Liver (tissue), 10 donors: ENCODE measurements around the gene EPB41L4A. TPM values are rescaled to one million over a fixed set of nuclear protein-coding genes. Genes with fewer than 3 reads are reported as not detected.
A peak's percentile ranks its signal among the peaks of the same experiment; 100 is the strongest.

ENCODE experiments used
- DNase-seq: peaks from one replicate; pipeline ENCODE4 v3.0.0-alpha.2; 2017; ENCODE audit warnings: low spot score
- H3K27ac ChIP-seq, 2 donors: one replicate each; pipeline ENCODE4 v1.7.0; 2013; ENCODE audit warnings: inconsistent platforms in 2 of 2, low read length in 2 of 2, control low read depth in 1 of 2, low read depth in 1 of 2, mild to moderate bottlenecking in 1 of 2
- H3K27me3 ChIP-seq, 4 donors: one replicate each; pipeline versions ENCODE4 v1.6.1 to v1.7.0; 2013; ENCODE audit warnings: low read length in 3 of 4, inconsistent platforms in 1 of 4, mild to moderate bottlenecking in 1 of 4, moderate library complexity in 1 of 4; ENCODE audit not compliant: control insufficient read depth in 4 of 4, insufficient read depth in 4 of 4
- H3K36me3 ChIP-seq, 4 donors: one replicate each; pipeline versions ENCODE4 v1.6.1 to v1.7.0; 2013; ENCODE audit warnings: low read length in 3 of 4, mild to moderate bottlenecking in 3 of 4, low read depth in 1 of 4, moderate library complexity in 1 of 4; ENCODE audit not compliant: control insufficient read depth in 4 of 4, insufficient read depth in 3 of 4
- H3K4me1 ChIP-seq, 4 donors: one replicate each; pipeline versions ENCODE4 v1.6.1 to v1.7.0; 2013; ENCODE audit warnings: low read length in 3 of 4, mild to moderate bottlenecking in 3 of 4, moderate library complexity in 1 of 4; ENCODE audit not compliant: control insufficient read depth in 4 of 4, insufficient read depth in 4 of 4
- H3K4me3 ChIP-seq, 3 donors: one replicate each; pipeline versions ENCODE4 v1.6.1 to v1.7.0; 2013; ENCODE audit warnings: low read length in 3 of 3, control low read depth in 1 of 3, low read depth in 1 of 3, mild to moderate bottlenecking in 1 of 3
- H3K9ac ChIP-seq, 2 donors: one replicate each; pipeline ENCODE4 v1.7.0; 2013; ENCODE audit warnings: low read length in 2 of 2, mild to moderate bottlenecking in 2 of 2, moderate library complexity in 2 of 2, control low read depth in 1 of 2, low read depth in 1 of 2
- H3K9me3 ChIP-seq, 4 donors: one replicate each; pipeline versions ENCODE4 v1.6.1 to v1.7.0; 2013; ENCODE audit warnings: low read length in 3 of 4; ENCODE audit not compliant: control insufficient read depth in 4 of 4
- JUND ChIP-seq, 2 donors: IDR thresholded peaks; 2 replicates each; pipeline ENCODE4 v1.6.1; 2016; ENCODE audit warnings: antibody characterized with exemption in 2 of 2
- SP1 ChIP-seq: IDR thresholded peaks from 2 replicates; pipeline ENCODE4 v1.6.1; 2018; ENCODE audit warnings: antibody characterized with exemption, mild to moderate bottlenecking
- WGBS: extraction: QIAGEN DNeasy Blood & Tissue Kit; methylation state at CpG from one replicate; pipeline ENCODE4 v1.1.7; 2013; 5-methylcytosine and 5-hydroxymethylcytosine counted together
- polyA plus RNA-seq, 2 donors: library from polyadenylated mRNA; stranded (reverse) in 1 of 2; unstranded in 1 of 2; fragments of 200-250 nt in 1 of 2; fragments of >200 nt in 1 of 2; fragmentation: Nextera tagmentation in 1 of 2; extraction: Ambion mirVana in 1 of 2; gene quantifications; one replicate each; pipeline versions ENCODE4 v1.2.1 to v1.2.3, GENCODE V29; 2013 to 2015
- small RNA-seq: library from RNA; depleted of rRNA; stranded (forward); fragments of <200 nt; gene quantifications from one replicate; pipeline ENCODE3, GENCODE V24; 2014
- total RNA-seq, 2 donors: library from RNA; depleted of rRNA; stranded (reverse); fragments of >200 nt; gene quantifications; one replicate each; pipeline ENCODE4 v1.2.3, GENCODE V29; 2014
- TF ChIP-seq, protein P1 (sequence below): IDR thresholded peaks from 2 replicates; pipeline ENCODE4 v1.6.1; 2016; ENCODE audit warnings: antibody characterized with exemption
- TF ChIP-seq, protein P2 (sequence below): IDR thresholded peaks from 2 replicates; pipeline ENCODE4 v1.6.1; 2016; ENCODE audit warnings: antibody characterized with exemption, mild to moderate bottlenecking
- donor health status: healthy.
- donor health status: healthy.
- donor health status: healthy.
- donor health status: healthy.
- donor health status: healthy.

The EPB41L4A gene
- total and polyA plus RNA-seq, 4 donors: 1.1 to 8.0 (median 3.9) TPM

DNA sequence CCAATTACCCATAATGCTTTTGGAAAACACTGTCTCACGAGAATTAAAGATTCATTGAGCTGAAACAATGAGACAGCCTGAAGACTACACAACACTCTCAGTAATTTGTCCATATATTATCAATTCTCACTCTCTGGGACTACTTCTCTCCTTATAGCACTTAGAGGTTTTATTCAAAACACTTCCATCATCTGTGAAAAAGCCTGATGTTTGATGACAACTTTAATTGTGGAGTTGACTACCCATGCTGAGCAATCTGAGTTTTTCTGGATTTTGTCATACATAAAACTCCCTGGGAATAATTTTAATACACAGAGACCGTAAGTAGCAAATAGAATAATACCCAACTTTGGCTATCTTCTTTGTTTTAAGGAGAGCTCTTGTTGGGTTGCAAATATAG, 305.5 kb downstream of the EPB41L4A start:
- no peak overlapping the region for H3K9ac ChIP-seq
- TF ChIP-seq JUND (IDR thresholded peaks at IDR 0.05) (no peak), SP1 (no peak)
- TF ChIP-seq, protein P1, sequence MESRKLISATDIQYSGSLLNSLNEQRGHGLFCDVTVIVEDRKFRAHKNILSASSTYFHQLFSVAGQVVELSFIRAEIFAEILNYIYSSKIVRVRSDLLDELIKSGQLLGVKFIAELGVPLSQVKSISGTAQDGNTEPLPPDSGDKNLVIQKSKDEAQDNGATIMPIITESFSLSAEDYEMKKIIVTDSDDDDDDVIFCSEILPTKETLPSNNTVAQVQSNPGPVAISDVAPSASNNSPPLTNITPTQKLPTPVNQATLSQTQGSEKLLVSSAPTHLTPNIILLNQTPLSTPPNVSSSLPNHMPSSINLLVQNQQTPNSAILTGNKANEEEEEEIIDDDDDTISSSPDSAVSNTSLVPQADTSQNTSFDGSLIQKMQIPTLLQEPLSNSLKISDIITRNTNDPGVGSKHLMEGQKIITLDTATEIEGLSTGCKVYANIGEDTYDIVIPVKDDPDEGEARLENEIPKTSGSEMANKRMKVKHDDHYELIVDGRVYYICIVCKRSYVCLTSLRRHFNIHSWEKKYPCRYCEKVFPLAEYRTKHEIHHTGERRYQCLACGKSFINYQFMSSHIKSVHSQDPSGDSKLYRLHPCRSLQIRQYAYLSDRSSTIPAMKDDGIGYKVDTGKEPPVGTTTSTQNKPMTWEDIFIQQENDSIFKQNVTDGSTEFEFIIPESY: no peak
- TF ChIP-seq, protein P2, sequence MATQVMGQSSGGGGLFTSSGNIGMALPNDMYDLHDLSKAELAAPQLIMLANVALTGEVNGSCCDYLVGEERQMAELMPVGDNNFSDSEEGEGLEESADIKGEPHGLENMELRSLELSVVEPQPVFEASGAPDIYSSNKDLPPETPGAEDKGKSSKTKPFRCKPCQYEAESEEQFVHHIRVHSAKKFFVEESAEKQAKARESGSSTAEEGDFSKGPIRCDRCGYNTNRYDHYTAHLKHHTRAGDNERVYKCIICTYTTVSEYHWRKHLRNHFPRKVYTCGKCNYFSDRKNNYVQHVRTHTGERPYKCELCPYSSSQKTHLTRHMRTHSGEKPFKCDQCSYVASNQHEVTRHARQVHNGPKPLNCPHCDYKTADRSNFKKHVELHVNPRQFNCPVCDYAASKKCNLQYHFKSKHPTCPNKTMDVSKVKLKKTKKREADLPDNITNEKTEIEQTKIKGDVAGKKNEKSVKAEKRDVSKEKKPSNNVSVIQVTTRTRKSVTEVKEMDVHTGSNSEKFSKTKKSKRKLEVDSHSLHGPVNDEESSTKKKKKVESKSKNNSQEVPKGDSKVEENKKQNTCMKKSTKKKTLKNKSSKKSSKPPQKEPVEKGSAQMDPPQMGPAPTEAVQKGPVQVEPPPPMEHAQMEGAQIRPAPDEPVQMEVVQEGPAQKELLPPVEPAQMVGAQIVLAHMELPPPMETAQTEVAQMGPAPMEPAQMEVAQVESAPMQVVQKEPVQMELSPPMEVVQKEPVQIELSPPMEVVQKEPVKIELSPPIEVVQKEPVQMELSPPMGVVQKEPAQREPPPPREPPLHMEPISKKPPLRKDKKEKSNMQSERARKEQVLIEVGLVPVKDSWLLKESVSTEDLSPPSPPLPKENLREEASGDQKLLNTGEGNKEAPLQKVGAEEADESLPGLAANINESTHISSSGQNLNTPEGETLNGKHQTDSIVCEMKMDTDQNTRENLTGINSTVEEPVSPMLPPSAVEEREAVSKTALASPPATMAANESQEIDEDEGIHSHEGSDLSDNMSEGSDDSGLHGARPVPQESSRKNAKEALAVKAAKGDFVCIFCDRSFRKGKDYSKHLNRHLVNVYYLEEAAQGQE: no peak
- no peaks in the 10 kb centered on the region for H3K36me3 ChIP-seq
- WGBS: 89% methylated on average over 2 of the region's 2 CpGs
- no peak overlapping the region for H3K27ac ChIP-seq
- no peak for DNase-seq
- no peaks in the 10 kb centered on the region for H3K9me3 ChIP-seq
- H3K4me3 ChIP-seq: no peak overlapping the region
- peaks cover 0 to 4% (median 3%) of the 10 kb centered on the region in 4 donors for H3K4me1 ChIP-seq
- no peaks in the 10 kb centered on the region for H3K27me3 ChIP-seq

Small RNA genes within 50 kb of the gene (small RNA-seq; reads per million reads assigned to genes)
- gene AC010265.1 (not detected), gene HMGB3P16 (not detected), gene SNORA13 (6.4 reads per million, percentile 93 among the genes with 10 or more reads in this experiment)
